HepG2 (cell line): Measurements from ENCODE around the gene TXNRD2. TPM values are rescaled to one million over a fixed set of nuclear protein-coding genes. Genes with fewer than 3 reads are reported as not detected.

Source experiments
- CCDC6 ChIP-seq: sonication (generic); formaldehyde crosslinking; IDR thresholded peaks from 2 replicates; pipeline ENCODE4 v1.8.1; 2022; ENCODE audit warnings: mild to moderate bottlenecking, missing genetic modification reagents, moderate library complexity
- FOXO1 ChIP-seq: sonication (generic); formaldehyde crosslinking; IDR thresholded peaks from 2 replicates; pipeline ENCODE4 v1.4.0; 2020; ENCODE audit warnings: missing genetic modification reagents
- GABPA ChIP-seq, 2 experiments: IDR thresholded peaks; 2 replicates each; pipeline ENCODE4 v1.6.1; 2011 to 2016; ENCODE audit warnings: low read depth in 2 of 2, low read length in 1 of 2, missing biosample characterization in 1 of 2, missing genetic modification characterization in 1 of 2
- HNRNPL ChIP-seq: fragments of 200-400 bp; formaldehyde crosslinking; IDR thresholded peaks from 2 replicates; pipeline ENCODE4 v1.6.1; 2017; ENCODE audit warnings: mild to moderate bottlenecking, low read depth, low read length
- MEF2D ChIP-seq: sonication (generic); formaldehyde crosslinking; IDR thresholded peaks from 2 replicates; pipeline ENCODE4 v1.5.1; 2020; ENCODE audit warnings: mild to moderate bottlenecking, missing genetic modification reagents
- THYN1 ChIP-seq: sonication (generic); formaldehyde crosslinking; IDR thresholded peaks from 2 replicates; pipeline ENCODE4 v1.8.1; 2023; ENCODE audit warnings: low read depth, mild to moderate bottlenecking, moderate library complexity, missing genetic modification reagents, borderline replicate concordance
- TP53 ChIP-seq: sonication (generic); formaldehyde crosslinking; conservative IDR thresholded peaks from 2 replicates; pipeline ENCODE4 v1.4.0; 2020; ENCODE audit warnings: missing genetic modification reagents
- ZBTB25 ChIP-seq: IDR thresholded peaks from 2 replicates; pipeline ENCODE4 v1.6.1; 2018; ENCODE audit warnings: missing genetic modification reagents
- ZBTB38 ChIP-seq: sonication (generic); formaldehyde crosslinking; IDR thresholded peaks from 2 replicates; pipeline ENCODE4 v1.5.1; 2020; ENCODE audit warnings: mild to moderate bottlenecking, missing genetic modification reagents
- ZNF224 ChIP-seq: sonication (generic); formaldehyde crosslinking; IDR thresholded peaks from 2 replicates; pipeline ENCODE4 v1.5.0; 2020; ENCODE audit warnings: mild to moderate bottlenecking, missing genetic modification reagents
- ZNF256 ChIP-seq: sonication (generic); formaldehyde crosslinking; conservative IDR thresholded peaks from 2 replicates; pipeline ENCODE4 v1.4.0; 2020; ENCODE audit warnings: missing genetic modification reagents
- ZNF367 ChIP-seq: sonication (generic); formaldehyde crosslinking; IDR thresholded peaks from 2 replicates; pipeline ENCODE4 v1.4.0; 2020; ENCODE audit warnings: missing genetic modification reagents, borderline replicate concordance
- ZNF713 ChIP-seq: sonication (generic); formaldehyde crosslinking; IDR thresholded peaks from 2 replicates; pipeline ENCODE4 v1.4.0; 2020; ENCODE audit warnings: mild to moderate bottlenecking, missing genetic modification reagents
- ZNF746 ChIP-seq: sonication (generic); formaldehyde crosslinking; IDR thresholded peaks from 2 replicates; pipeline ENCODE4 v1.8.0; 2022; ENCODE audit warnings: mild to moderate bottlenecking, missing genetic modification reagents
- ZNF788 ChIP-seq: sonication (generic); formaldehyde crosslinking; IDR thresholded peaks from 2 replicates; pipeline ENCODE4 v1.5.0; 2020; ENCODE audit warnings: mild to moderate bottlenecking, missing genetic modification reagents, borderline replicate concordance
- ZSCAN21 ChIP-seq: sonication (generic); formaldehyde crosslinking; IDR thresholded peaks from 2 replicates; pipeline ENCODE4 v1.8.0; 2022; ENCODE audit warnings: mild to moderate bottlenecking, missing genetic modification reagents, moderate library complexity, borderline replicate concordance
- polyA plus RNA-seq, 8 experiments: library from polyadenylated mRNA; depleted of rRNA in 3 of 8; stranded (reverse) in 7 of 8; unstranded in 1 of 8; fragments of >200 nt; fragmentation: Illumina TruSeq in 4 of 8; extraction: Trizol in 4 of 8; gene quantifications; 2 replicates each; pipeline versions ENCODE4 v1.2.1 to v1.2.3, GENCODE V29; 2011 to 2016; ENCODE audit warnings: low read depth in 4 of 8, missing spikeins in 1 of 8, mixed read lengths in 1 of 8; ENCODE audit not compliant: insufficient read depth in 1 of 8
- total RNA-seq, 5 experiments: library from RNA; depleted of rRNA; stranded (reverse); fragments of >200 nt; fragmentation: Illumina TruSeq; extraction: Trizol; gene quantifications; 2 replicates each; pipeline ENCODE4 v1.2.3, GENCODE V29; 2016; ENCODE audit warnings: low read depth in 1 of 5
- TF ChIP-seq, protein P1 (sequence below): sonication (generic); formaldehyde crosslinking; conservative IDR thresholded peaks from 2 replicates; pipeline ENCODE4 v1.5.0; 2020; ENCODE audit warnings: missing genetic modification reagents
- TF ChIP-seq, protein P2 (sequence below): sonication (generic); formaldehyde crosslinking; IDR thresholded peaks from 2 replicates; pipeline ENCODE4 v1.9.0; 2021; ENCODE audit warnings: missing genetic modification reagents, borderline replicate concordance
- TF ChIP-seq, protein P3 (sequence below): sonication (generic); formaldehyde crosslinking; IDR thresholded peaks from 2 replicates; pipeline ENCODE4 v1.5.0; 2020; ENCODE audit warnings: mild to moderate bottlenecking, missing genetic modification reagents, moderate library complexity
- TF ChIP-seq, protein P4 (sequence below): sonication (generic); formaldehyde crosslinking; IDR thresholded peaks from 2 replicates; pipeline ENCODE4 v1.4.0; 2020; ENCODE audit warnings: missing genetic modification reagents, borderline replicate concordance

Gene TXNRD2
- total and polyA plus RNA-seq, 2 of the 13 experiments (the other 11 are each of a cell fraction or from before 2014, with no cell fraction given): 17.5 to 18.6 TPM

DNA sequence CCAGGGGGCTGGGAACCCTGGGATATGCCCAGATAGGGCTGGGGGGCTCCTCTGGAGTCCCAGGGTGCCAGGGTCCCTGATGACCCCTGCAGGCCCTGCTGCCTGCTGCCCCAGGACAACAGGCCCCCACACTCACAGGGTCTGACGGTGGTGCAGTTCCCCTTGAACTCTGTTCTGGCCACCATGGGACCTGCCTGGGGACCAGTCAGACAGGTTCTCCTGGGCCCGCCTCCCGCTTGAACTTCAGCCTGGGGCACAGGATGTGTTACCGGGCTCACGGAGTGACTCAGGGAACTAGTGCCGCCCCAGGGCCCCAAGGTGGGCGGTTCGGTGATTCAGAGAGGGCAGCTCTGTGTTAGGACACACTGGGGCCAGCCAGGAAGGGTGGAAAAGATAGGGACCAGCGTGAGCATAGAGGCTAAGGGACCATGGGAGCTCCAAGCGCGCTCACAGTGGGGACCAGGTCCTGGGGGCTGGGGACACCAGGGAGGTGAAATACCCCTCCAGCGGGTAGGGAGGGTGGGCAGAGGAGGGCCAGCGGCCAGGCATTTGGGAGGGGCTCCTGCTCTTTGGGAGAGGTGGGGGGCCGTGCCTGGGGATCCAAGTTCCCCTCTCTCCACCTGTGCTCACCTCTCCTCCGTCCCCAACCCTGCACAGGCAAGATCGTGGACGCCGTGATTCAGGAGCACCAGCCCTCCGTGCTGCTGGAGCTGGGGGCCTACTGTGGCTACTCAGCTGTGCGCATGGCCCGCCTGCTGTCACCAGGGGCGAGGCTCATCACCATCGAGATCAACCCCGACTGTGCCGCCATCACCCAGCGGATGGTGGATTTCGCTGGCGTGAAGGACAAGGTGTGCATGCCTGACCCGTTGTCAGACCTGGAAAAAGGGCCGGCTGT, 21.5 kb upstream of the TXNRD2 start (continued):
- TF ChIP-seq MEF2D (CRISPR knock-in tag) (0 out of 2 replicates have a peak, but pooled peaks have one; percentile 68), TP53 (CRISPR knock-in tag) (0 out of 2 replicates have a peak, but pooled peaks have one; percentile 37), ZNF256 (CRISPR knock-in tag) (0 out of 2 replicates have a peak, but pooled peaks have one; percentile 10), ZBTB38 (CRISPR knock-in tag) (no peak), ZSCAN21 (CRISPR knock-in tag) (peak; percentile 37; the same call in 1 of the 2 replicates), GABPA (IDR thresholded peaks at IDR 0.05; ENCODE audit: low read depth, low read length) (no peak), GABPA (CRISPR knock-in tag; IDR thresholded peaks at IDR 0.05; ENCODE audit: low read depth) (peak; percentile 62), ZNF788 (CRISPR knock-in tag) (peak; percentile 22; the same call in 1 of the 2 replicates), ZNF746 (CRISPR knock-in tag) (0 out of 2 replicates have a peak, but pooled peaks have one; percentile 39), THYN1 (no peak), ZNF224 (peak; percentile 40; the same call in 1 of the 2 replicates), ZNF713 (0 out of 2 replicates have a peak, but pooled peaks have one; percentile 89), ZBTB25 (CRISPR knock-in tag) (0 out of 2 replicates have a peak, but pooled peaks have one; percentile 44), ZNF367 (CRISPR knock-in tag) (no peak), HNRNPL (peak; percentile 91), CCDC6 (CRISPR knock-in tag) (peak; percentile 37; the same call in 1 of the 2 replicates), FOXO1 (CRISPR knock-in tag) (peak; percentile 59; the same call in 1 of the 2 replicates)
- TF ChIP-seq, protein P1, sequence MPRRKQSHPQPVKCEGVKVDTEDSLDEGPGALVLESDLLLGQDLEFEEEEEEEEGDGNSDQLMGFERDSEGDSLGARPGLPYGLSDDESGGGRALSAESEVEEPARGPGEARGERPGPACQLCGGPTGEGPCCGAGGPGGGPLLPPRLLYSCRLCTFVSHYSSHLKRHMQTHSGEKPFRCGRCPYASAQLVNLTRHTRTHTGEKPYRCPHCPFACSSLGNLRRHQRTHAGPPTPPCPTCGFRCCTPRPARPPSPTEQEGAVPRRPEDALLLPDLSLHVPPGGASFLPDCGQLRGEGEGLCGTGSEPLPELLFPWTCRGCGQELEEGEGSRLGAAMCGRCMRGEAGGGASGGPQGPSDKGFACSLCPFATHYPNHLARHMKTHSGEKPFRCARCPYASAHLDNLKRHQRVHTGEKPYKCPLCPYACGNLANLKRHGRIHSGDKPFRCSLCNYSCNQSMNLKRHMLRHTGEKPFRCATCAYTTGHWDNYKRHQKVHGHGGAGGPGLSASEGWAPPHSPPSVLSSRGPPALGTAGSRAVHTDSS (CRISPR knock-in tag): no peak
- TF ChIP-seq, protein P2, sequence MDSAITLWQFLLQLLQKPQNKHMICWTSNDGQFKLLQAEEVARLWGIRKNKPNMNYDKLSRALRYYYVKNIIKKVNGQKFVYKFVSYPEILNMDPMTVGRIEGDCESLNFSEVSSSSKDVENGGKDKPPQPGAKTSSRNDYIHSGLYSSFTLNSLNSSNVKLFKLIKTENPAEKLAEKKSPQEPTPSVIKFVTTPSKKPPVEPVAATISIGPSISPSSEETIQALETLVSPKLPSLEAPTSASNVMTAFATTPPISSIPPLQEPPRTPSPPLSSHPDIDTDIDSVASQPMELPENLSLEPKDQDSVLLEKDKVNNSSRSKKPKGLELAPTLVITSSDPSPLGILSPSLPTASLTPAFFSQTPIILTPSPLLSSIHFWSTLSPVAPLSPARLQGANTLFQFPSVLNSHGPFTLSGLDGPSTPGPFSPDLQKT: no peak
- TF ChIP-seq, protein P3, sequence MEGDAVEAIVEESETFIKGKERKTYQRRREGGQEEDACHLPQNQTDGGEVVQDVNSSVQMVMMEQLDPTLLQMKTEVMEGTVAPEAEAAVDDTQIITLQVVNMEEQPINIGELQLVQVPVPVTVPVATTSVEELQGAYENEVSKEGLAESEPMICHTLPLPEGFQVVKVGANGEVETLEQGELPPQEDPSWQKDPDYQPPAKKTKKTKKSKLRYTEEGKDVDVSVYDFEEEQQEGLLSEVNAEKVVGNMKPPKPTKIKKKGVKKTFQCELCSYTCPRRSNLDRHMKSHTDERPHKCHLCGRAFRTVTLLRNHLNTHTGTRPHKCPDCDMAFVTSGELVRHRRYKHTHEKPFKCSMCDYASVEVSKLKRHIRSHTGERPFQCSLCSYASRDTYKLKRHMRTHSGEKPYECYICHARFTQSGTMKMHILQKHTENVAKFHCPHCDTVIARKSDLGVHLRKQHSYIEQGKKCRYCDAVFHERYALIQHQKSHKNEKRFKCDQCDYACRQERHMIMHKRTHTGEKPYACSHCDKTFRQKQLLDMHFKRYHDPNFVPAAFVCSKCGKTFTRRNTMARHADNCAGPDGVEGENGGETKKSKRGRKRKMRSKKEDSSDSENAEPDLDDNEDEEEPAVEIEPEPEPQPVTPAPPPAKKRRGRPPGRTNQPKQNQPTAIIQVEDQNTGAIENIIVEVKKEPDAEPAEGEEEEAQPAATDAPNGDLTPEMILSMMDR (CRISPR knock-in tag): peak; percentile 12; the same call in 1 of the 2 replicates
- TF ChIP-seq, protein P4, sequence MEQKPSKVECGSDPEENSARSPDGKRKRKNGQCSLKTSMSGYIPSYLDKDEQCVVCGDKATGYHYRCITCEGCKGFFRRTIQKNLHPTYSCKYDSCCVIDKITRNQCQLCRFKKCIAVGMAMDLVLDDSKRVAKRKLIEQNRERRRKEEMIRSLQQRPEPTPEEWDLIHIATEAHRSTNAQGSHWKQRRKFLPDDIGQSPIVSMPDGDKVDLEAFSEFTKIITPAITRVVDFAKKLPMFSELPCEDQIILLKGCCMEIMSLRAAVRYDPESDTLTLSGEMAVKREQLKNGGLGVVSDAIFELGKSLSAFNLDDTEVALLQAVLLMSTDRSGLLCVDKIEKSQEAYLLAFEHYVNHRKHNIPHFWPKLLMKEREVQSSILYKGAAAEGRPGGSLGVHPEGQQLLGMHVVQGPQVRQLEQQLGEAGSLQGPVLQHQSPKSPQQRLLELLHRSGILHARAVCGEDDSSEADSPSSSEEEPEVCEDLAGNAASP (CRISPR knock-in tag): peak; percentile 76; the same call in 1 of the 2 replicates
